Ectodermal cell (in vitro differentiated cells): ENCODE results near the gene GINS2. TPM values are rescaled to one million over a fixed set of nuclear protein-coding genes. Genes with fewer than 3 reads are reported as not detected.

Experiments
- H3K27ac ChIP-seq: 2 replicates; pipeline ENCODE4 v1.7.0; 2013; ENCODE audit warnings: mild to moderate bottlenecking, low read depth, low read length; ENCODE audit not compliant: insufficient read depth, poor library complexity, severe bottlenecking
- H3K27me3 ChIP-seq: 2 replicates; pipeline ENCODE4 v1.7.0; 2013; ENCODE audit warnings: mild to moderate bottlenecking, low read length; ENCODE audit not compliant: insufficient read depth, control insufficient read depth, poor library complexity, severe bottlenecking
- H3K36me3 ChIP-seq: one replicate; pipeline ENCODE4 v1.7.0; 2013; ENCODE audit warnings: low read length; ENCODE audit not compliant: control insufficient read depth, insufficient read depth
- H3K4me1 ChIP-seq: one replicate; pipeline ENCODE4 v1.7.0; 2013; ENCODE audit warnings: low read length; ENCODE audit not compliant: control insufficient read depth, insufficient read depth
- H3K4me3 ChIP-seq: 2 replicates; pipeline ENCODE4 v1.7.0; 2013; ENCODE audit warnings: low read depth, low read length, control low read depth; ENCODE audit not compliant: insufficient read depth
- H3K9me3 ChIP-seq: 2 replicates; pipeline ENCODE4 v1.7.0; 2013; ENCODE audit warnings: mild to moderate bottlenecking, low read length, moderate library complexity; ENCODE audit not compliant: control insufficient read depth
- WGBS, 2 experiments: methylation state at CpG; one replicate each; pipeline ENCODE4 v1.1.7; 2013; ENCODE audit warnings: missing lambda C conversion rate in 2 of 2; 5-methylcytosine and 5-hydroxymethylcytosine counted together
- polyA plus RNA-seq, 4 experiments: library from polyadenylated mRNA; stranded (reverse); fragments of 50-300 nt; gene quantifications; one replicate each; pipeline ENCODE4 v1.2.3, GENCODE V29; 2013

The GINS2 gene
- polyA plus RNA-seq (2013, experiment 1 of 4): 54.2 TPM
- 54.0 TPM for polyA plus RNA-seq (2013, experiment 2 of 4)
- 43.2 TPM for polyA plus RNA-seq (2013, experiment 3 of 4)
- polyA plus RNA-seq (2013, experiment 4 of 4): 41.8 TPM

GRCh38 chr16:85688586-85689284 is at the start of gene GINS2:
Gene GINS2, minus strand, starts transcription at chr16:85688954. Its CDS starts 56 bp downstream, at chr16:85688898.
- H3K9me3 ChIP-seq: no peaks in the 10 kb centered on the region
- peaks cover 9% of the 10 kb centered on the region for H3K36me3 ChIP-seq
- H3K27ac ChIP-seq: no peak within 1 kb of the TSS
- 2% methylated on average over 86 of the region's 86 CpGs for WGBS, 2 experiments
- H3K4me3 ChIP-seq: peak within 1 kb of the TSS; percentile 83
- H3K4me1 ChIP-seq: no peaks in the 10 kb centered on the region
- H3K27me3 ChIP-seq: peaks cover 17% of the 10 kb centered on the region

- Histone ChIP-seq H3K36me3 (no peaks in the 10 kb centered on the region), H3K27me3 (no peaks in the 10 kb centered on the region), H3K4me1 (peaks cover 10% of the 10 kb centered on the region), H3K9me3 (no peaks in the 10 kb centered on the region), H3K4me3 (no peak overlapping the region), H3K27ac (no peak overlapping the region)
- WGBS, 2 experiments: 87 to 91% methylated on average over 9 of the region's 9 CpGs
These were observed 48.2 kb upstream of the GINS2 start for GRCh38 chr16:85736921-85737320.

GRCh38 chr16:85735946-85736345 is 47.2 kb upstream of the GINS2 start:
- H3K9me3 ChIP-seq: no peaks in the 10 kb centered on the region
- no peak overlapping the region for H3K4me3 ChIP-seq
- no peaks in the 10 kb centered on the region for H3K36me3 ChIP-seq
- WGBS, 2 experiments: 75 to 80% methylated on average over 6 of the region's 6 CpGs
- no peak overlapping the region for H3K27ac ChIP-seq
- no peaks in the 10 kb centered on the region for H3K27me3 ChIP-seq
- H3K4me1 ChIP-seq: peaks cover 10% of the 10 kb centered on the region

DNA sequence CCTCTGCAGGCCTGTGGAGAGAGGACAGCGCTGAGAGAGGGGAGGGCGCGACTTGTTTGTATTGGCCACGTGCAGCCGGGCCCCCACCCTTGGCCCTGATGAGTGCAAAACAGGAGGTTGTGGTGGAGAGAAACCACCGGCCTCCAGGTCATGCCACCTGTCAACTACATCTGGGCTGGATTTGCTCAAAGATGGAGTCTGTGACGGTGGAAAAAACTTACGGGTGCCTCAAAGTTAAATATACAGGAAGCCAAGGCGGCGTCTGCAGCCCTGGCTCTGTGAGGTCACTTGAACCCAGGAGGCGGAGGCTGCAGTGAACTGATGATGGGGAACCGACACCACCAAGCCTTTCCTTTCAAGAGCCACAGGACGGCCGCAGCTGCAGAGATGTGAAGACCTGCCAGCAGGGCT is 46.5 kb upstream of the GINS2 start:
- H3K4me1 ChIP-seq: peaks cover 10% of the 10 kb centered on the region
- no peak overlapping the region for H3K27ac ChIP-seq
- no peaks in the 10 kb centered on the region for H3K9me3 ChIP-seq
- no peaks in the 10 kb centered on the region for H3K36me3 ChIP-seq
- no peaks in the 10 kb centered on the region for H3K27me3 ChIP-seq
- WGBS, 2 experiments: 81 to 85% methylated on average over 14 of the region's 14 CpGs
- H3K4me3 ChIP-seq: no peak overlapping the region

DNA sequence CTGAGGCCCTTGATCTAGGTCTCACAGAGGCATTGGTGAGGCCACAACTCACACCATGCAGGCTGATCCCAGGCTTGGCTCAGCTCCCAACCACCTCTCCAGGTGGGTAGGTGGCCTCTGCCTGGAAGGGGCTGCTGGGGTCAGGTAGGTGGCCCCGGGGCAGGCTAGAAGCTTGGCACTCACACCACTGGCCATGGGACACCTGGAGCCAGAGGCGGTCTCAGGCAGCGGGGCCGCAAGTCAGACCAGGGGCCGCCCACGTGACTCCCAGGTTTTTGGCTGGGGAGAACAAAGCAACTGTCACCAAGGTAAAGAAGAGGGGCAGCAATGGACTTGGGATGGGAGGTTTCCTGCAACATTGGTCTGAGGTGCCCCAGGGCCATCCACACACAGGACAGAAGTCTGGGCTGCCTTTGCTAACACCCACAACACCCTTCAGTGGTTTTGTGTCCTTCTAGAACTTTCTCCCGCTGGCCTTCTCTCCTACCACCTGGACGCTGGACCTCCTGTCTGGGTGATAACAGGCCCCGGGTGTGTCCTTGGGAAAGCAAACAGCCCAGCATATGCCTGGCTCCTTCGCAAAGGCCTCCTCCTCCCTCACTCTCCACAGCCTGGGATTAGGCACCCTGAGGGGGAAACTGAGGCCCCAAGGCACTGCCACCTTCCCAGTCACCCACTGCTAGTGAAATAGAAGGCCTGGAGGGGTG is 45.7 kb upstream of the GINS2 start:
- no peaks in the 10 kb centered on the region for H3K27me3 ChIP-seq
- H3K9me3 ChIP-seq: no peaks in the 10 kb centered on the region
- H3K4me1 ChIP-seq: peaks cover 12% of the 10 kb centered on the region
- WGBS, 2 experiments: 82% methylated on average over 10 of the region's 10 CpGs
- no peak overlapping the region for H3K27ac ChIP-seq
- H3K36me3 ChIP-seq: no peaks in the 10 kb centered on the region
- no peak overlapping the region for H3K4me3 ChIP-seq

DNA sequence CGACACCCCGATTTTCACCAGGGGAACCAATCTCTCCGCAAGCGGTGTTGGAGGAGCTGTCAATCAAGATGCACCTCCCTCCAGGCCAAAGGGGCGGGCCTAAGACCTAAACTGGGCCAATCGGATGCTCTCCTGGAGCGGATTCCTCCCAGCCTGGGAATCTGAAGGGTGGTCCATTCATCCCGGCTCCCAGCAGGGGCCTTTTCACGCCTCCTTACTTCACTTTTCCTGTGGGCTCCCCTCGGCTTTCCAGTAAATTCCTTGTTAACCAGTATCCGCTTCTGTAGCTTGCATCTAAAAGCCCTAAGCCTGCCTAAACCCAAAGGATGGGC is 45.1 kb upstream of the GINS2 start:
- no peaks in the 10 kb centered on the region for H3K36me3 ChIP-seq
- 9 to 10% methylated on average over 11 of the region's 11 CpGs for WGBS, 2 experiments
- no peak overlapping the region for H3K4me3 ChIP-seq
- no peaks in the 10 kb centered on the region for H3K27me3 ChIP-seq
- peaks cover 18% of the 10 kb centered on the region for H3K4me1 ChIP-seq
- H3K9me3 ChIP-seq: no peaks in the 10 kb centered on the region
- no peak overlapping the region for H3K27ac ChIP-seq

DNA sequence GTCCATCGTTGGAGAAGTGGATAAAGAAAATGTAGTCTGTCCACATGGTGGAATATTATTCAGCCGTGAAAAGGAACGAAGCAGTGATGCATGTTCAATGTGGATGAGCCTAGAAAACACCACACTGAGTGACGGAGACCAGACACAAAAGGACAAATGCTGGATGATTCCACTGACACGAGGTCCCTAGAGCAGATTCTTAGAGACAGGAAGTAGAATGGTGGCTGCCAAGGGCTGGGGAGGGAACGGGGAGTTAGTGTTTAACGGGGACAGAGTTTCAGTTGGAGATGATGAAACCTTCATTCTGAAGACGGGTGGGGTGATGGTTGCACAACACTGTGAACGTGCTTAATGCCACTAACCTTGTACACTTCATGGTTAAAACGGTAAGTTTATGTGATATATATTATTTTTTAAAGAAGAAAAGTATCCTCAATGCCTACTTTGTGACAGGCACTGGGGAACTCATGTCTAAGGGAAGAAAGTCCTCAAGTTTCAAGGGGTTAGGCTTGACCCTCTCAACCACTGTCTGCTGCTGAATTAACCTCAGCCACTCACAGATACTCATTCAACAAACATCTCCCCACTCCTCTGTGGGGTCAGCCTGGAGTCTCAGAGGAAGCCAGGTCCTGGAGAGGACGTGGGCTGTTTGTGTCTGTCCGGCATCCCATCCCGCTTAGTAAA is 44.5 kb upstream of the GINS2 start:
- no peaks in the 10 kb centered on the region for H3K36me3 ChIP-seq
- H3K27ac ChIP-seq: no peak overlapping the region
- no peak overlapping the region for H3K4me3 ChIP-seq
- no peaks in the 10 kb centered on the region for H3K27me3 ChIP-seq
- WGBS, 2 experiments: 80 to 81% methylated on average over 12 to 13 of the region's 13 CpGs
- no peaks in the 10 kb centered on the region for H3K9me3 ChIP-seq
- peaks cover 23% of the 10 kb centered on the region for H3K4me1 ChIP-seq

DNA sequence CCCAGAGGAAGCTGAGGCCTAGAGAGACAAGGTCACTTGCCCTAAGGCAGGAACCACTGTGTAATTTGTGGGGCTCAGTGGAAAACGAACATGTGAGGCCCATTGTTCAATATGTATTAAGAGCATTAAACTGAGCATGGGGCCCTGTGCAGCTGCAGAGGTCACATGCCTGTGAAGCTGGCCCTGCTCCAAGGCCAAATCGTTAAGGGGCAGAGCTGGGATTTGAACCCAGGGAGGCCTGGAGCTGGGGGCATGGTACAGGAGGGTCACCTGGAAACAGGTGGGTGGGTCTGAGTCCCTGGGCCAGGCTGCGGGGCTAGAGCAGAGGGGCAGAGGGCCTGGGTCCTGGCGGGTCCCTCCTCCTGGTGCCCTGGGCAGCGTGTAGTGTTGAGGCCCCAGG is 42.4 kb upstream of the GINS2 start:
- Histone ChIP-seq H3K27me3 (no peaks in the 10 kb centered on the region), H3K9me3 (no peaks in the 10 kb centered on the region), H3K36me3 (no peaks in the 10 kb centered on the region), H3K4me3 (no peak overlapping the region), H3K4me1 (peaks cover 24% of the 10 kb centered on the region), H3K27ac (no peak overlapping the region)
- WGBS, 2 experiments: 91 to 93% methylated on average over 5 of the region's 5 CpGs

- no peak overlapping the region for H3K4me3 ChIP-seq
- no peaks in the 10 kb centered on the region for H3K9me3 ChIP-seq
- WGBS, 2 experiments: 91 to 92% methylated on average over 5 of the region's 5 CpGs
- no peaks in the 10 kb centered on the region for H3K36me3 ChIP-seq
- no peaks in the 10 kb centered on the region for H3K27me3 ChIP-seq
- peaks cover 24% of the 10 kb centered on the region for H3K4me1 ChIP-seq
- H3K27ac ChIP-seq: no peak overlapping the region
These were observed 41.4 kb upstream of the GINS2 start for GRCh38 chr16:85730186-85730465.

- Histone ChIP-seq H3K27ac (no peak overlapping the region), H3K4me1 (peaks cover 22% of the 10 kb centered on the region), H3K4me3 (no peak overlapping the region), H3K9me3 (no peaks in the 10 kb centered on the region), H3K36me3 (no peaks in the 10 kb centered on the region), H3K27me3 (no peaks in the 10 kb centered on the region)
- 83 to 86% methylated on average over 16 of the region's 16 CpGs for WGBS, 2 experiments
These were observed 40.9 kb upstream of the GINS2 start for GRCh38 chr16:85729452-85730185.
